Suprapubic skin (tissue), 4 donors: Measurements from ENCODE around the gene ADGRD1.

Experiments used
- CTCF ChIP-seq, 2 donors: fragments of 200-600 bp in 1 of 2; fragments of 450-650 bp in 1 of 2; sonication (generic) in 1 of 2; IDR thresholded peaks; one replicate each; pipeline ENCODE4 v1.5.1; 2016 to 2019; ENCODE audit warnings: antibody characterized with exemption in 2 of 2, mild to moderate bottlenecking in 1 of 2, moderate library complexity in 1 of 2
- EP300 ChIP-seq: sonication (generic); formaldehyde crosslinking; IDR thresholded peaks from one replicate; pipeline ENCODE4 v1.6.1; 2017; ENCODE audit warnings: antibody characterized with exemption
- POLR2AphosphoS5 ChIP-seq, 3 donors: sonication (generic); formaldehyde crosslinking; IDR thresholded peaks; one replicate each; pipeline ENCODE4 v1.6.1; 2017; ENCODE audit warnings: antibody characterized with exemption in 3 of 3

- TF ChIP-seq CTCF (IDR thresholded peaks at IDR 0.05), result no peak
- TF ChIP-seq POLR2AphosphoS5 (IDR thresholded peaks at IDR 0.05), result no peak
- no peak for TF ChIP-seq EP300
Measured at GRCh38 chr12:131101703-131102492, 148.2 kb downstream of the ADGRD1 start.
